Measurements from ENCODE around the gene MACROD2.

Gene MACROD2

DNA sequence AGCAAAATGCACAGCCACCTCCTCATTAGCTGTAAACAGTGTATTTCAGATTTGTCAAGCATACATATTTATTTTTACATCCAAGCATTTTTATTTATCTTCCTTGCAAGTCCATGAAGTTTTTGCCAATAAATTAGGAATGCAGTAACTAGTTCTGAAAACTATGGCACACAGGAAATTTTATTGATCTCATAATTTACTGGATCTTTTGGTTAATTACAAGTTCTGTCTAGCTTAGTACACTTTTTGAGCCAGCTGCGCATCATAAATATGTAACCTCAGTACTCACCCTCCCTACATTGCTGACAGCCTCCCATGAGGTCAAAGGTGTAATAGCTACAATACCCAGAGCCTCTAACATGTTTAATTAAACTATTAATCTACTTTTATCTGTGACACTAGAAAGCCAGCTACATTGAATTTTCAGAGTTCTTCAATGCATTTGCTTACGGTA is 1679.8 kb downstream of the MACROD2 start:
- DNase-seq = no peak

DNA sequence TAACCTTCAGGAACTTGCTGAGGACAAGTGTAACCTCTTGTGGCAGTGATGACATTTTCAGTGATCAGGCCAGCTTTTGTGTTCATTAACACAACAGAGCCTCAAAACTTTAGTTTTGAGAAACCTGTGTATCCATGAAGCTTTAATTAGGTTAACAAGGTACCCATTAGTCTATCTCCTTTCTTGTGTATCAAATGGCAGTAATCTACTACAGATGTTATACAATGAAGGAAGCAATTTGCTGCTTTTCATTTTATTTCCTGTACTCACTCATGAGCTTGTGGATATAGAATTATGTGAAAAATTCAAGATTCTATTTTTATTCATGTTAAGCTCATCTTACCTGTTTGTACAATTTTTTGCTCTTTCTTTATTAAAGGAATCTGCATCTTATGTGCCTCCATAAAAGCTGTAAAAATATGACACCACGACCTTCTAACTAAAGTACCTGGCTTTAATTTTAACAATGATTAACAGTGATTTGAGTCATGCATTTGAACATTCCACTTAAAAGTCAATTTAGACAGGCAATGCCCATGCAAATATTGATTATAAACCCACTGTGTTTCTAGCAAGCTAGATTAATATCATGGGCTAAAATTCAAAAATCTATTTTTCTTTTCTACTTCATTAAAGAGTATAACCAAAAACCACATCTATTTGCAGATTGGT is 1680.6 kb downstream of the MACROD2 start:
- DNase-seq = no peak

DNA sequence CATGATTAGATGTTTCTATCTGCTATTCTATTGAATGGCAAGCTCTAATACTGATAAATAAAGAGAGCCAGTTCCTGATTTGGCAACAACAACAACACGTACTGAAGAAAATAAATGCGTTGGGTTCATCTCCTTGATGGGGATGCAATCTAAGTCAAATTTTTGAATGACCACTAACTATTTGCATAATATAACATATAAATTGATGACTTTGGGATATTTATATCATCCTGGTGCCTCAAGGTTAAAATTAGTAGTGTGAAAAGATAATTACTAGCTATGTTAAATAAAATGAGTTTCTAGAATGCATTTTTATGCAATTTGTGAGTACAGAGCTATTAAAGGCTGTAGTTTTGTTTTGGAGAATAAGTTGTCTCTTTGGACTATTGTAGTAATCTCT is 1681.5 kb downstream of the MACROD2 start:
- no peak for DNase-seq

DNA sequence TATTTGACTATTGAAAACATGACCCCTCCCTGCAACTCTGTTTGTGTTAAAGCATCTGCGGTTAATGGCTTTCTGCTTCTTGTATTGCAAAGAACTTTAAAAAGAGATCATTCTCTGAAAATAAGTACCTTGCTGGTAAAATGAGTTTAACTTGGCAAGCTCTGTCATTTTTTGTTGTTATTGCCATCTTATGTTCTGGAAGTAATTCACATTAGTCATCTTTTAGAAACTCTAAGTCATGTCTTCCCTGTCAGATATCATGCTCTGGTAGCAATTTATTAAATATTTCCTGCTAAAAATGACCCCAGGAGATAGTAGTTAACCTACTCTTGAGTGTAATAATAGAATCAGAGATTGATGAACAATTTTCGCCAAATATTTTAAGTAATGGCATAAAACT is 1687.4 kb downstream of the MACROD2 start:
- DNase-seq = no peak

DNA sequence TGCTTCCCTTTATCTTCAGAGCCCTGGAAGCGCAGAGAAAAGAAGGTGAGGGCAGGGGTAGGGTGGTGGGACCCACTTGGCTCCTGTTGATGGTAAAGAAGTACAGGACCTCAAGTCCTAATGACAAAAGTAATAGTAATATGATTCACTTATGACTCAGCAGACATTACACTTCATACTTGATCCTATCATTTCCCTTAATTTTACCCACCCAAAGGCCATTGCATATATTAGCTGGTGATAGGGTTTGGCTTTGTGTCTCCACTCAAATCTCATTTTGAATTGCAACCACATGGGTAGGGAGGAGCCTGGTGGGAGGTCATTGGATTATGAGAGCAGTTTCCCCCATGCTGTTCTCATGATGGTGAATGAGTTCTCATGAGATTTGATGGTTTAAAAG is 1697.3 kb downstream of the MACROD2 start:
- no peak for DNase-seq

DNA sequence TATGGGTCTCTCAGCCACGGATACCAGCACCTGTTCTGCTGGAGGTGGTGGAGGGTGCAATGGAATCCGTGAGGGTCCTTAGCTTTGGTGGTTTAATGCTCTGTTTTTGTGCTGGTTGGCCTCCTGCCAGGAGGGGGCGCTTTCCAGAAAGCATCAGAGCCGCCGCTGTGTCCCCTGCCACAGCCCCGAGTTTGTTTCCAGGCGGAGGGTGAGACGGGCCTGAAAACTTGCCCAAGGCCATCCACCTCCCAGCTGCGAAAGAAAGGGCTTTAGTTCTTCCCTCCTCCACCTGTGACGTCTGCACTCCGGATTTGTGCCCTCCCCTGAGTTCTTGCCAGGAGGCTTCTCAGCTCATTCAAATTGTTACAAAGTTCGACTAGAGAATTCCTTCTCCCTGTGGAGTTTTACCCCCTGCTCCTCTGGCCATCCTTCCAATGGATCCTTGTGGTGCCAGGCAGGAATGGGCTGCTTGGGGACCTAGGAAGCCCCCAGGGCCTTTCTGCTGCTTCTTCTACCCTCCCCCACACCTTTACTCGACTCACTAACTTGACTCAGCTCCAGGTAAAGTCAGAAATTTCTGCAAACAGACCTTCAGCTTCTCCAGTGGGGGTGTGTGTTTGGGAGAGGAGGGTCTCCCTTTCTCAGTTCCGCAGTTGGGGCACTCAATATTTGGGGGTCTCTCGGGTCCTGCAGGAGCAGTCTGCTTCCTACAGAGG is 1704.3 kb downstream of the MACROD2 start:
- no peak for DNase-seq

DNA sequence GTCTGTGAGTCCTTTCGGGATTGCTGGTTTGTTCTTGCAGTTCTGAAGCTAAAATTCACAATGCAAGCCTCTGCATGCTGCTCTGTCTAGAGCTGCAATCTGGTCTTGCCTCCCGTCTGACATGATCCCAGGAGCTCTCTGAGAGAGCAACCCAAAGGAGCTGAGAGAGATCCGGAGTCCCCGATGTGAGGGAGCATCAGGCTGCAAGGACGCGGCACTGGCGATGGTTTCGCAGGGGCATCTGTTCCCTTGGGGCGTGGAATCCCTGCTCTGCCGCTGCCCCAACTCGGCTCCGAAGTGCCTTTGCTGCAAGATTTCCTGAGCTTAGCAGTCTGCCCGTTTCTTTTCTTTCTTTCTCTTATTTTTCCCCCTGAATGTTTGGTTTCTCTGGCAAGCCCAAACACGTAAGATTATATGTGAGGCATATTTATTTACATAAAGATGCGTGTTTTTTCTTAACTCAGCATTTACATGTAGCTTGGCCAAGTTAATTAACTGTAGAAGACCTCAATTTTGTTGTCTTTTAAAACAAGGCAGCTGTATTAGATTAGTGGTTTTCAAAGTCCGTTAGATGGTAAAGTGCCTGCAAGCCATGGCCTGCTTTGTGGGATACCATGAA is 1704.9 kb downstream of the MACROD2 start:
- no peak for DNase-seq

DNA sequence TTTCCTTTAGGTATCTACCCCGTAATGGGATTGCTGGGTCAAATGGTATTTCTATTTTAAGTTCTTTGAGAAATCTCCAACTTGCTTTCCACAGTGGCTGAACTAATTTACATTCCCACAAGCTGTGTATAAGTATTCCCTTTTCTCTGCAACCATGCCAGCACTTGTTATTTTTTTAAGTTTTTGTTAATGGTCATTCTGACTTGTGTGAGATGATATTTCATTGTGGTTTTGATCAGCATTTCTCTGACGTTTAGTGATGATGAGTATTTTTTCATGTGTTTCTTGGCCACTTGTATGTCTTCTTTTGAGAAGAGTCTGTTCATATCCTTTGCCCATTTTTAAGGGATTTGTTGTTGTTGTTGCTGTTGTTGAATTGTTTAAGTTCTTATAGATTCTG is 1706.8 kb downstream of the MACROD2 start:
- no peak for DNase-seq

DNA sequence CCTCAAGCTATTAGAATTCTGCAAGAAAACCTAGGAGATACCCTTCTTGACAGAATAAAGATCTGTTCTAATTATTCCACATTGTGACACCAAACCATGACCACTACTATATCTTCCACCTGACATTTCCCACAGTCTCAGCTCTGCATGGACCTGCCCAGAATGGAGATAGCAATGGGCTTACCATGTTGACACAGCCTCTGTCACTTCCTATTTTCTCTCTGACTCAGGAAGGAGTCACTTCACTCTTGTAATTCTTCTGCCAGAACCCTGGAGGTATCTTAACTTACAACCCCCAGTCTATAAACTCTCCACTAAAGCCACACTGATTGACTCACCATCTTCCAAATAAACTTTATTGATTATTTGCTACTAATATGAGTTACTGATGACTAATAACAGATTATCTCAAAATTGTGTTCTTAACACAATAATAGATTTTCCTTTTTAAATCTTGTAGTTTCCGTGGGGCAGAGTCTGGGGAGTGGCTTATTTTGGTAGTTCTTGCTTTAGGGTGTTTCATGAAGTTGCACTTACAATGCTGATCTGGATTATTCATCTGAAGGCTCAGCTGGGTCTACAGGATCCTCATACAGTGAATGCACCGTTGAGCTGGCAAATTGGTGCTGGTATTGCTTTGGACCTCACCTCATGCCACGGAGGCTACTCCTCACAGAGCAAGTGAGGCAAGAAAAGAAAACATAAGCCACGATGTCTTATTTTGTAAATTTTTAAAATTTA is 1708.0 kb downstream of the MACROD2 start:
- no peak for DNase-seq

DNA sequence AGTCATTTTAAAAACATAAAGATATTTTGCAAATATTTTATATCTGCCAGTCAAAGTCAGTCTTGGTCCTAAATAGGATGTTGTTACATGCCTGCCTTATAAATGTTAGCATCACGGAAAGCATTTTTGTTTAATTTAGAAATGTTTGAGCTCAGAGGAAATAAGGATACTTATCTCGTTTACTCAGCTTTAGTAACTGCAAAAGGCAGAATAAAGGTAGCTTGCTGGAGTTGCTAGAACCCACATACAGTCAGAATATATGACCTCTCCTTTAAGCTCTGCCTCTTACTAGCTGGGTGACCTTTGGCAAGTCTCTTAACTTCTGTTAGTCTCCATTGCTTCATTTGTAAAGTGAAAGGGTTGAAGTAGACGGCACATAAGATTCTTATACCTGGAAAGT is 1710.7 kb downstream of the MACROD2 start:
- no peak for DNase-seq

DNA sequence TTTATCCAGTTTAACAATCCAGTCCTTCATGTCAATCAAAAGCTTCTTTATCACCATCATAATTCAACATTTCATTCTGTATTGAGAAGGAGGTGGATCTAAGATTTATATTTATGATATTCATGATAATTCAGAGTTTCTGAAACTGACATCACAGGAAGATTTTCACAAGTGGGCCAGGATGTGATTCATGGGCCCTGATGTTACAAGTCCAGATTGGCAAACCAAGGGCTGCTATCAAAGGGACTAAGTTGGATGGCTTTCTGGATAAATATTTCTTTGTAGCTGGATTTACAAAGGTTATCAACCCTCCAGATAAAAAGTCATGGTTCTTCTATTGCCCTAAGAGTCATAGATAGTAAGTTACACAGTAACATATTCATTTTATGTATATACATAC is 1711.4 kb downstream of the MACROD2 start:
- DNase-seq = no peak

DNA sequence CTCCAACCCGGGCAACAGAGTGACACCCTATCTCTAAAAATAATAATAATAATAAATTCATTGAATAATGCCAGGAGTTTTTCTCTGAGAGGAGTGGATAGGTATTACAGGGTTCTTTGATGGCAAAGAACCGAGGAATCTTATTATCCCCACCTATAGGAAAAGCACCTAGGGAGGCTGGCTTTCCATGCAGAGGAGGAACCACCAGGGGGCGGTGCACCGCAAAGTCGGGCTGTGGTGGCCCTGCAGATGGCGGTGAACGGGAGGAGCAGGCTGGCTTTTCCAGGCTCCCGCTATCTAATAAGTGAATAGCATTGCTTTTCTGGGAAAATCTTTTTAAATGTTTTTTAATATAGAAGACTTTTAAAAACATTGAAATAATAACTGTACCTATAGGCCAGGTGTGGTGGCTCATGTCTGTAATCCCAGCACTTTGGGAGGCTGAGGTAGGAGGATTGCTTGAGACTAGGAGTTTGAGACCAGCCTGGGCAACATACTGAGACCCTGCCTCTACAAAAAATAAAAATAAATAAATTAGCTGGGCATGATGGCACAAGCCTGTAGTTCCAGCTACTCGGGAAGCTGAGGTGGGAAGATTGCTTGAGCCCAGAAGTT is 1713.8 kb downstream of the MACROD2 start:
- no peak for DNase-seq

DNA sequence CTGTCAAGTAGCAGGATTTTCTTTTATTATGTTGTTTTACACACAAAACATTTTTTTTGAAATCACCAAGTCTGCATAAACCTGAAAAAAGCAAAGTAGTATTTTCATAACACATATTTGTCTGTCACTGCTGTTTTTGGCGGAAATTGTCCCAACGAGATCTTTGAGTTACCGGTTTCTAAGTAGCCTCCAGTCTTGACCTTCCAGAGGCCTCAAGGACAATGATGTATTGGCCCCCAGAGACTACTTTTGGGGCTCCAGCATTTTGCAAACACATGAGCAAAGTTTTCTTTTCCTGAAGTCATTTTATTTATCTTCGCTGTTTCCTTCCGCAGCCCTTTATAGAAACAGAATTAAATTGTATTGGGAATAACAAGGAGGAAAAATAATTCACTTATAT is 1715.3 kb downstream of the MACROD2 start:
- DNase-seq = no peak

DNA sequence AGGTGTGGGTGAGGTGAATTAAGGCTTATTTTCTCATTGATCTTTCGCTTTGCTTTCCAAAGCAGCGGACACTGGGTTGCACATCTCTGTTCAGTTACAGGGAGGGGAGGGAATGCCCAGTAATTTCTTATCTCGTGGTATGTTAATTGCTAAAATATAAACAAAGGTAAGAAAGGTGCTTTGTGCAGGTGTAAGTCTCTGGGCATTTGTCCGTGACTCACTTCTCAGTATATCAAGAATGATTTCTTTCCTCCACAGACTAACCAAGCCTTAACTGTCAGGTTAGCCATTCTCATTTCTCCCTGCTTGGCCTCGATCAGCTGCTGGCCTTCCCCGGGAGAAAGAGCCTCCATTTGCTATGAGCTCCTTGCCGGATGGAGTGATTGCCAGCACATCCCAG is 1715.9 kb downstream of the MACROD2 start:
- no peak for DNase-seq

DNA sequence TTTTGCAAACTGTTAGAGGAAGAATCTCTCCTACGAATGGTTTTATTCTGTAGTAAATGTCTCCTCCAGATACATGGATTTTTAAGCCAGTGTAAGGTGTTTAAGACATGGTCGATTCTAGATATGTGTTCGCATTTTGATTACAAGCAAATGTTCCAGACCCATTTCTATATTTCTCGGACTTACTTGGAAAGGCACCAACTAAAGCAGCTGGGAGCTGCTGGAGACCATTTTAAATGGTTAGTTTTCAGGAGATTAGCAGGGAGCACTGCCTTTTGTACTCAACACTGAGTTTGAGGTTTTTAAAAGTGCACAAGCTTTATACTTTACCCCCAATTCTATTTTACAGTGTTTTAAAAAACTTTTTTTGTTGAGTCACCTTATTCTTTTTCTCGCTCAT is 1720.9 kb downstream of the MACROD2 start:
- no peak for DNase-seq

DNA sequence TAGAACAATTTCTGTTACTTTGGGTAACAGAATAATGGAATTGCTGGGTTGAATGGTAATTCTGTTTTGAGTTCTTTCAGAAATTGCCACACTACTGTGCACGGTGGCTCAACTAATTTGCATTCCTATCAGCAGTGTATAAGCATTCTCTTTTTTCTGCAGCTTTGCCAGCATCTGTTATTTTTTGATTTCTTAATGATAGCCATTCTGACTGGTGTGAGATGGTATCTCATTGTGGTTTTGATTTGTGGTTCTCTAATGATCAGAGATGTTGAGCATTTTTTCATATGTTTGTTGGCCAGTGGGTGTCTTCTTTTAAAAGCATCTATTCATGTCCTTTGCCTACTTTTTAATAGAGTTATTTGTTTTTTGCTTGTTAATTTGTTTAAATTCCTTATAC is 1731.1 kb downstream of the MACROD2 start:
- DNase-seq = no peak

DNA sequence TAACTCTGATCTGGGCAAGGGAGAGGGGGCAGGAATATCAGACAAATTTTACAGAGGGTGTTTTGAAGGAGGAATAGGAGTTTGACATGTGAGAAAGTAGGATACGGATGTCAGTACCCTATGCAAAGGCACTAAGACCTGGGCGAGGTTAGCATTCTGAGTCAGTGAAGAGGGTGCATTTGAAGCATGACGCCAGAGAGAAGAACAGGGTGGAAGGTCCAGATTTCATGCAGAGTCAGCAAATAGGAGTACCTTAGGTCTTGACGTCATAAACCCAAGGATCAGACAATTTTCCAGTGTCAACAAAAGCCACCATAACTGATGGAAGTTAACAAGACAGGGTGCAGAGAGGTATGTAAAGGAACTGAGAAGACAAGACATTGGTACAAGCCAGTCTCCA is 1738.7 kb downstream of the MACROD2 start:
- no peak for DNase-seq

DNA sequence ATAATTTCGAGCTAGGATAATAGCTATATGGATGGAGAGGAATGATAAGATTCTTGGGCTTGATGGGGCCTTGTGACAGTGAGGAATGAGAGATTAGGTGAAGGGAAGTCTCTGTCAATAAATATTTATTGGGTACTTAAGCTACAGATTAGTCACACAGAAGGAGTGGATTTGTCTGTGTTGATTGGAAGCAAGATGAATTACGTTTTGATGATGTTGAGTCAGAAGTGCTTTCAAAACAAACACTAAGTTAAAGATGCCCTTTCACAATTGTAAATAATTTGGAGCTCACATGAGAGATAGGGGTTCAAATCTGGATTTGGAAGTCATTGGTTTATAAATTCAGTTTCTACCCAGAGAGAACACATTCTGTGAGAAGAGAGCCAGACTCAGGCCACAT is 1743.7 kb downstream of the MACROD2 start:
- DNase-seq = no peak

DNA sequence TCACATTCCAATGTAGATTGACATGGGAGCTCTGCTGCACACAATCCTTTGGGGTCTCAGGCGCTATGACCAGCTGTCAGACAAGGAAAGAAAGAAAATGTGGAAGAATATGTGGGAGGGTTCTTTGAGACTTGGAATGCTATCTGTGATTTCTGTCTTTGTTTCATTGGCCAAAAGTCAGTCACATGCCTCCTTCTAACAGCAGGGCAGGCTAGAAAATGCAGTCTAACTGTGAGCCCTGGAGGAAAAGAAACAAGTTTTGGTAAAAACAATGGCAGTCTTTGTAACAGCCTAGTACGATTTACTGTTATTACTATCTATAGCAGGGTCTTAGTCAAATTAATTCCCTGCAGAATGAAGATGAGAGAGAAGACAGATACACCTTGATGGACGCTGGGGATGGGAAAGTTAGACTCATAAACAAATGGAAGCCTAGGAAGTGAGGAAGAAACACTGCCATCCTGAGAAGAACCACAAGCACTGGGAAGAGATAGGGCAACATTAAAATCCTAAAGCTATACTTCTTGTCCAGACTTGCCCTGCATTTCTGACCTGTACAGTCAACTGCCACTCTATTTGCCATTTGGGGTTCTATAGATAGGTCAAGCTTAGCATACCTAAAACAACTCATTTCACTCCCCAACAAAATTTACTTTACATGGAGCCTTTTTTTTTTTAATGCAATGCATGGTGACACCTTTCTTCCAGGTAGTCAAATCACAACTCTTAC is 1744.9 kb downstream of the MACROD2 start:
- DNase-seq = no peak

DNA sequence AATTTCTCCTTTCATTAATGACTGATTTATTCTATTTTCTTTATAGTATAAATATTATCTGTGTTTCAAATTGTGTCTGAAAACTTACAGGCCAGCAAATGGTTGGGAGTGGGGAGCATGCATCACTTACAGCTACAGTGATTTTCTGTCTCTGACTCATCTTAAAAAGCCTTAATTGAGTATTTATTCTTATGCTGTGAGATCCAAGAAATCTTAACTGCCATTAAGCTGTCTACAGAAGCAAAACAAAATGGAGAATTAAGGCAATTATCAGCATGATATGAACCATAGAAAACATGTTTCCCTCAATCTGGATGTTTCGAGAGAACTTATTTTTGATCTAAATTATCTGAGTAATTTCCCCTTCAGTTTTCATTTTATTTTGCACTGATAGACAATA is 1746.8 kb downstream of the MACROD2 start:
- no peak for DNase-seq

DNA sequence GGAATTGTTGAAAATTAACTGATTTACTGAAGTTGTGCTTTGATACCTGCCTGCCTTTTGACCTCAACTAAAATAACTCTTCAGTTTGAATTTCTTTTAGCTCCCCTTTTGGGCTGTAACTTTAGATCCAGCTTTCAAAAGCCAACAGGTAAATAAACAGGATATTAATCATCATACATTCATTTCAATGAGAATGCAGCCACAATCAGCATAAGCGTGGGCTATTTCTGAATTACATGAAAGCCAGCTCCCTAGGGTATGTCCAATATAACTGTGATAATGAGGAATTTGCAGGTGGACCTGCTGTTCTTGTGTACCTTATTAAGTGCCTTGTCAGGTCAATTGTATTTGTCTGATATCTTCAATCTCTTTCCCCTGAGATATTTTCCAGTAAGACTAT is 1747.3 kb downstream of the MACROD2 start:
- no peak for DNase-seq

DNA sequence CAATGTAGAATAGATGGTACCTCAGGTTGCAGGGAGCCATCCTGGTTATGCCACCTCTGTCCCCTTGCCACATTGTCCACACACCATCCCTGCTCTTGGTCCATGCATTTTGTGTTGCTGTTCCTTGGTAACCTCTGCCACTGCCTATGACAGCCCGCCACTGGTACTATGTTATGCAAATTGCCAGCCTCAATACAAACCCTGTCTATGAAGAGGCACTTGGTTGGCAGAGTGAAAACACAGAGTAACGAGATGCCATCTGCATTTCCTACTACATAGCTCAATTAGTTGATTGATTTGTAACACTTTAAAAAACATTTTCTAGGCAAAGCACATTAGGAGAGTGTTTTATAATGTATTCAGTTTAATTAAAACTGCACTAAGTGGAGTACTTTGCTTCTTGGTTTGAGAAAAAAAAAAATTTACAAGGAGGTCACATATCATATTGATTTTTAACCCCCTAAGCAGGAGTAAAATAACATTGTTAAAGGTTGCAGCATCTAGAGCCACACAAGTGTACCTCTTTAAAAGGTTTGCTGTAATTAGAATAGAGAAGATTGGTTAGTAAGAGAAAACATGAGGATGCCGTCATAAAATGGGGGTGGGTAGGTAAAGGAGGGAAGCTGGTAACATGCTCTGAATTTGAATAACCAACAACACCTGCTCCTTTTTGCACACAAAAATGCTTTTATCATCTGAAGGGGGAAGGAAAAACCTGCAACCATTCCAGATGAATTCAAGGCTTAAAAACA is 1760.9 kb downstream of the MACROD2 start:
- DNase-seq = no peak
